ENCODE results near the gene PDE4DIP. TPM values are rescaled to one million over a fixed set of nuclear protein-coding genes. Genes with fewer than 3 reads are reported as not detected.
"Not testable (repeated sequence)": the region's sequence is repeated elsewhere in the genome, so short reads cannot be mapped to it uniquely, and the experiment has no call there.

PDE4DIP gene
- total RNA-seq, 6 donors from 2014 or later = 106 to 163 (median 138) TPM

GRCh38 chr1:148885219-148885618, 41.0 kb downstream of the PDE4DIP start:
- H3K4me3 ChIP-seq, DNase-seq, H3K36me3 ChIP-seq, H3K27me3 ChIP-seq, H3K9me3 ChIP-seq, H3K4me1 ChIP-seq, H3K27ac ChIP-seq: not testable (repeated sequence)
- ATAC-seq (ENCODE audit: low FRiP score in 2 of 2) = peak in 1 of 2 donors; percentile 62
- WGBS, 2 donors = 60 to 63% methylated on average over 1 to 3 of the region's 4 CpGs

GRCh38 chr1:148886293-148886692, 42.1 kb downstream of the PDE4DIP start:
- H3K4me1 ChIP-seq; ATAC-seq (ENCODE audit: low FRiP score in 2 of 2); H3K4me3 ChIP-seq; DNase-seq; H3K36me3 ChIP-seq; H3K27me3 ChIP-seq; H3K9me3 ChIP-seq; H3K27ac ChIP-seq: not testable (repeated sequence)
- no CpG with 5 or more reads among the region's 4 CpGs for WGBS, 2 donors

GRCh38 chr1:148888597-148888996, 44.4 kb downstream of the PDE4DIP start:
- H3K36me3 ChIP-seq; ATAC-seq (ENCODE audit: low FRiP score in 2 of 2); H3K27ac ChIP-seq; H3K27me3 ChIP-seq; H3K4me3 ChIP-seq; H3K4me1 ChIP-seq; DNase-seq; H3K9me3 ChIP-seq: not testable (repeated sequence)
- no CpG with 5 or more reads among the region's 5 CpGs for WGBS, 2 donors

- H3K27me3 ChIP-seq; H3K4me3 ChIP-seq; H3K36me3 ChIP-seq; H3K4me1 ChIP-seq; H3K27ac ChIP-seq; ATAC-seq (ENCODE audit: low FRiP score in 2 of 2); H3K9me3 ChIP-seq: not testable (repeated sequence)
- peak in 1 of 2 donors; percentile 10 for DNase-seq
- no CpG with 5 or more reads among the region's 28 CpGs for WGBS, 2 donors
These were observed 45.2 kb downstream of the PDE4DIP start for GRCh38 chr1:148889267-148890074.

GRCh38 chr1:148890075-148890568, 45.9 kb downstream of the PDE4DIP start:
- peak in 1 of 2 donors; percentile 86 for ATAC-seq (ENCODE audit: low FRiP score in 2 of 2)
- DNase-seq, H3K9me3 ChIP-seq, H3K36me3 ChIP-seq, H3K4me1 ChIP-seq, H3K27me3 ChIP-seq, H3K27ac ChIP-seq, H3K4me3 ChIP-seq: not testable (repeated sequence)
- WGBS, 2 donors = no CpG with 5 or more reads among the region's 4 CpGs

GRCh38 chr1:148894360-148895352, 50.4 kb downstream of the PDE4DIP start:
- H3K27ac ChIP-seq, H3K9me3 ChIP-seq, H3K4me3 ChIP-seq, H3K36me3 ChIP-seq, DNase-seq, H3K27me3 ChIP-seq, H3K4me1 ChIP-seq: not testable (repeated sequence)
- ATAC-seq (ENCODE audit: low FRiP score in 2 of 2) = peak; percentile 63 to 90
- WGBS, 2 donors = no CpG with 5 or more reads among the region's 5 CpGs

- not testable (repeated sequence) for H3K27me3 ChIP-seq, H3K36me3 ChIP-seq, H3K9me3 ChIP-seq, H3K27ac ChIP-seq, DNase-seq, H3K4me1 ChIP-seq, H3K4me3 ChIP-seq
- no CpG with 5 or more reads among the region's 5 CpGs for WGBS, 2 donors
- peak; percentile 70 to 76 for ATAC-seq (ENCODE audit: low FRiP score in 2 of 2)
These were observed 55.8 kb downstream of the PDE4DIP start for GRCh38 chr1:148900026-148900425.

GRCh38 chr1:148900691-148901090, 56.5 kb downstream of the PDE4DIP start:
- ATAC-seq (ENCODE audit: low FRiP score in 2 of 2) = peak; percentile 14 to 56
- not testable (repeated sequence) for H3K36me3 ChIP-seq, DNase-seq, H3K27me3 ChIP-seq, H3K9me3 ChIP-seq, H3K4me1 ChIP-seq, H3K4me3 ChIP-seq, H3K27ac ChIP-seq
- no CpG with 5 or more reads among the region's 3 CpGs for WGBS, 2 donors

GRCh38 chr1:148901150-148901952, 57.1 kb downstream of the PDE4DIP start:
- not testable (repeated sequence) for DNase-seq, H3K27ac ChIP-seq, H3K27me3 ChIP-seq, H3K4me1 ChIP-seq, H3K36me3 ChIP-seq, H3K9me3 ChIP-seq, H3K4me3 ChIP-seq
- no CpG with 5 or more reads among the region's 9 CpGs for WGBS, 2 donors
- peak; percentile 97 to 99 for ATAC-seq (ENCODE audit: low FRiP score in 2 of 2)

GRCh38 chr1:148901953-148902341, 57.7 kb downstream of the PDE4DIP start:
- H3K36me3 ChIP-seq; H3K27me3 ChIP-seq; DNase-seq; H3K9me3 ChIP-seq; H3K4me3 ChIP-seq; H3K27ac ChIP-seq; H3K4me1 ChIP-seq; ATAC-seq (ENCODE audit: low FRiP score in 2 of 2): not testable (repeated sequence)
- WGBS, 2 donors = no CpG with 5 or more reads among the region's 4 CpGs

- not testable (repeated sequence) for H3K4me3 ChIP-seq; ATAC-seq (ENCODE audit: low FRiP score in 2 of 2); H3K27me3 ChIP-seq; H3K27ac ChIP-seq; H3K36me3 ChIP-seq; H3K9me3 ChIP-seq; H3K4me1 ChIP-seq; DNase-seq
- no CpG with 5 or more reads among the region's 4 CpGs for WGBS, 2 donors
These were observed 65.1 kb downstream of the PDE4DIP start for GRCh38 chr1:148909219-148909826.

Data from upper lobe of left lung (tissue), 6 donors.